Activated naive CD4-positive, alpha-beta T cell treated with anti-CD3 and anti-CD28 coated beads, Interleukin-2, amount 10 ng/mL, durations not matched to agents 7 days and 5 days (primary cell): ENCODE results near the gene NECTIN1.
A peak's percentile ranks its signal among the peaks of the same experiment; 100 is the strongest.

Source experiments
- CTCF ChIA-PET: fragments of 350-600 bp; sonication (Branson Sonifier 250); formaldehyde crosslinking; loops from one replicate; lab custom pipeline; 2021; ENCODE audit warnings: antibody characterized with exemption; lab: Charles Lee
- DNase-seq: peaks from one replicate; pipeline ENCODE4 v3.0.0-alpha.2; 2020
- H3K27ac Mint-ChIP-seq: one replicate; pipeline ENCODE4 v1.8.0; 2021; ENCODE audit warnings: mild to moderate bottlenecking, moderate library complexity, mixed read lengths
- H3K27me3 Mint-ChIP-seq: one replicate; pipeline ENCODE4 v1.8.0; 2021; ENCODE audit warnings: mild to moderate bottlenecking, mixed read lengths
- H3K36me3 Mint-ChIP-seq: one replicate; pipeline ENCODE4 v1.8.0; 2021; ENCODE audit warnings: mixed read lengths
- H3K4me1 Mint-ChIP-seq: one replicate; pipeline ENCODE4 v1.8.0; 2021; ENCODE audit warnings: mixed read lengths
- H3K4me3 Mint-ChIP-seq: one replicate; pipeline ENCODE4 v1.8.0; 2021; ENCODE audit warnings: mild to moderate bottlenecking, moderate library complexity, mixed read lengths
- H3K9me3 Mint-ChIP-seq: one replicate; pipeline ENCODE4 v1.8.0; 2021; ENCODE audit warnings: mixed read lengths

The NECTIN1 gene, protein sequence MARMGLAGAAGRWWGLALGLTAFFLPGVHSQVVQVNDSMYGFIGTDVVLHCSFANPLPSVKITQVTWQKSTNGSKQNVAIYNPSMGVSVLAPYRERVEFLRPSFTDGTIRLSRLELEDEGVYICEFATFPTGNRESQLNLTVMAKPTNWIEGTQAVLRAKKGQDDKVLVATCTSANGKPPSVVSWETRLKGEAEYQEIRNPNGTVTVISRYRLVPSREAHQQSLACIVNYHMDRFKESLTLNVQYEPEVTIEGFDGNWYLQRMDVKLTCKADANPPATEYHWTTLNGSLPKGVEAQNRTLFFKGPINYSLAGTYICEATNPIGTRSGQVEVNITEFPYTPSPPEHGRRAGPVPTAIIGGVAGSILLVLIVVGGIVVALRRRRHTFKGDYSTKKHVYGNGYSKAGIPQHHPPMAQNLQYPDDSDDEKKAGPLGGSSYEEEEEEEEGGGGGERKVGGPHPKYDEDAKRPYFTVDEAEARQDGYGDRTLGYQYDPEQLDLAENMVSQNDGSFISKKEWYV

DNA sequence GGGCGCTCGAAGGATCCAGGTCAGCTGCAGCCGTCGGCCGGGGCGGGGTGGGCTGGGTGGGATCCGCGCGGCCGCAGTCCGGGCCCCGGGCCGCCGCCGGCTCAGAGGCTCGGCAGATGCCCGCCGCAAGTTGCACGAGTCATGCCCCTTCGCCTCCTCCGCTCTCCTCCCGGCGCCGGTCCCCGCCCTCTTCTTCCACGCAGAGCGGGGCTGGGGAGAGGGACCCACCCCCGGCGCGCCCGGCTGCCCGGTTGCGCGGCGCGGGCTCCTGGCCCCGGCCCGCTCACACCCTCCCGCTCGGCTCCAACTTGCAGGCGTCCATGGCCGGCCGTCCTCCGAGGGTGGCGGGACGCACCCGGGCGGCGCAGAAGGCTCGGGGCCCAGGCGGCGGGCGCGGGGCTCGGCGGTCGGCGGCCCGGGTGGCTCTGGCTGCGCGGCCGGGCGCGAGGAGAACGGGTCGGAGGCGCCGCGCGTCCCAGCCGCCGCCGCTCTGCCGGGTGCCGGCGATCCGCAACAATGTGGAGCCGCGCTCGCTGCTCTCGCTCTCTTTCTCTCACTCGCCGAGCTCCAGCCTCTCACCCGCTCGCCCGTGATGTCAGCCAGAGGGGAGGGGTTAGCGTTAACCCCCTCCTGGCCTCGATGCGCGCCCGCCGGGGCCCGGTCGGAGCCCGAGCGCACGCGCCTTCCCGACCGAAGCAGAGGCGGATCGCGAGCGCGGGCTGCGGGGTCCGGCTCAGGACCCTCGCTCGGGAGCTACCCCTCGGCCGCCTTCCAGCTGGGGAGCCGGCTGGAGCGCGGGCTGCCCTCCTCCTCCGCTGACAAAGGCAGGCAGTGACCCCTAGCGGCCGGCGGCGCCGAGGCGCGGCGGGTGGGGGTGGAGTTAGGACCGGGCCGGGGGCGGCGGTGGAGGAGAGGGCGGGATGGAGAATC is at the start of gene NECTIN1:
Gene NECTIN1 (minus strand): TSS at position 550 of the 930 bp plus-strand sequence. CDS start 647 bp downstream, outside the sequence.
- H3K4me1 Mint-ChIP-seq: peaks cover 7% of the 10 kb centered on the region
- DNase-seq: peak; percentile 88
- CTCF ChIA-PET: interaction anchor here (0.6 to 3.3 kb wide), 27 partner anchors 9 to 300 kb away, joined by 3 to 47 read pairs (median 4); no protein-coding TSS in a partner anchor
- no peaks in the 10 kb centered on the region for H3K36me3 Mint-ChIP-seq
- no peak within 1 kb of the TSS for H3K27ac Mint-ChIP-seq
- peaks cover 77% of the 10 kb centered on the region for H3K27me3 Mint-ChIP-seq
- H3K4me3 Mint-ChIP-seq: peak within 1 kb of the TSS; percentile 81
- H3K9me3 Mint-ChIP-seq: no peaks in the 10 kb centered on the region

DNA sequence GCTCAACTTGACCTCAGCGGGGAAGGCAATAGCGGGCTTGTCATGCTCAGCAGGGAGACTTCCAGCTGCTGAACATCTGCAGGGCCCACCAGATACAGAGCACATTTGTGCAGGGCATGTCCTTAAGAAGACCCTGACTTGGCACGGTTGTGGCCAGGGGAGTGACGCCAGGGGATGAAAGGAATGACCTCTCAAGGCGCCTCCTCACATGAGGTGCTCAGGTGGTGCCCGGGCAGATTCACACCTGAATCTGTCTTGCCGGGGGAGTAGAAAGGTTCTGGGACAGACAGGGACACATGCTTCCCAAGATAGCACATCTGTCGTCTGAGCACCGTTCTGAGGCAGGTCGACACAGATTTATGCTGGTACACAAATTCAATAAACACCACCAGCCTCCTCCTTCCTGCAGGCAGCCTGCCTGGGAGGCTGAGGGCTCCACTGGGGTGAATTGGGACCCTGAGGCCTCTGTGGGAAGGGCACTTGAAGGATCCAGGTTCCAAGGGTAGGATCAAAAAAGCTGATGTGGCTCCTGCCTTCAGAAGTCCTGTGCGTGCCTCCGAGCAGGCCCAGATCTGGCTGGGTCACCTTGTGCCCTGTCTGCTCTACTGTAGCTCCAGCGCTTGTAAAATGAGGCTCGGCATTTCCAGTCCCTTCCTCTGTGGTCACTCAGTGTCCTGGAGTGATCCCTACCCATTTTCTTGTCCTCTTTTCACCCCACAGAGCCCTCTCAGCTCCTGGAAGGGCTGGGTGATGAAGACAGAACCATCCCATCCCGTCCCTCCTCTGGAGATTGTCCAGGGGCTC is 49.6 kb upstream of the NECTIN1 start:
- DNase-seq: no peak
- Mint-ChIP-seq H3K27me3 (peaks cover 20% of the 10 kb centered on the region), H3K9me3 (no peaks in the 10 kb centered on the region), H3K4me1 (no peaks in the 10 kb centered on the region), H3K27ac (no peak overlapping the region), H3K4me3 (no peak overlapping the region), H3K36me3 (no peaks in the 10 kb centered on the region)
- CTCF ChIA-PET: no interaction called here

DNA sequence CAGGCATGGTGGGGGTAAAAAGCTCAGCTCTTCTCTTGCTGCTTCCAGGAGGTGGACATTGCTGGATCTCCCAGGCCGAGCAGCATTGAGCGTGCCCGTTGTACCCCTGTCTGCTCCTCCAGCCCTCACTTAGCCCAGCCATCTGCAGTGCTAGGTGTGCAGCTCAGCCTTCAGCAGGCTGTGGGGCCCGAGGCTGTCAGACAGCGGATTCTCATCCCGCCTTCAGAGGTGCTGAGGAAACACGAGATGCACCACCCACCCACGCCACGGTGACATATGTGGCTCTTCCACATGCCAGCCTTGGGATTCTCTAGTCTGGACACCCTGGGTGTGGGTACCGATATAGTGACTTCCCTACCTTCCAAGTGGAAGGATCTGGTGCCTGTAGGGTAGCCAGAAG is 48.9 kb upstream of the NECTIN1 start:
- peaks cover 20% of the 10 kb centered on the region for H3K27me3 Mint-ChIP-seq
- H3K36me3 Mint-ChIP-seq: no peaks in the 10 kb centered on the region
- no peaks in the 10 kb centered on the region for H3K9me3 Mint-ChIP-seq
- CTCF ChIA-PET: no interaction called here
- H3K4me1 Mint-ChIP-seq: no peaks in the 10 kb centered on the region
- H3K27ac Mint-ChIP-seq: no peak overlapping the region
- no peak overlapping the region for H3K4me3 Mint-ChIP-seq
- no peak for DNase-seq

DNA sequence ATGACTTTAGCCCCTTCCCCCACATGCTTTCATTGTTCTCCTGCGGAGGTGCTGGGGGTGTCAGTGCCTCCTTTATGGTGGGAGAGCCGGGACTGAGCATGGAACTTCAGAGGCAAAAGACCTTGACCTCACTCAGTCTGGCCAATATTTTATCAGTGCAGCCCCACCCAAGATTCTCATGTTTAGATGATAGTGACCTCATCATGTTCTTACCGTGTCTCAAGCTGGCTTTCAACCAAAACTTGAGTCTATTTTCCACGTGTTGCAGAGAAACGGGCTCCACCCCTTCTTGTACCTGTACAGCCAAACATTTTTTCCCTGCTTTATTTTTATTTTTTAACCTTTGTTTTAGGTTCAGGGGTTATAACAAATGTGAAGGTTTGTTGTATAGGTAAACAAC is 47.7 kb upstream of the NECTIN1 start:
- DNase-seq: no peak
- no peak overlapping the region for H3K27ac Mint-ChIP-seq
- H3K27me3 Mint-ChIP-seq: peaks cover 13% of the 10 kb centered on the region
- H3K4me1 Mint-ChIP-seq: no peaks in the 10 kb centered on the region
- H3K36me3 Mint-ChIP-seq: no peaks in the 10 kb centered on the region
- CTCF ChIA-PET: no interaction called here
- no peaks in the 10 kb centered on the region for H3K9me3 Mint-ChIP-seq
- no peak overlapping the region for H3K4me3 Mint-ChIP-seq

DNA sequence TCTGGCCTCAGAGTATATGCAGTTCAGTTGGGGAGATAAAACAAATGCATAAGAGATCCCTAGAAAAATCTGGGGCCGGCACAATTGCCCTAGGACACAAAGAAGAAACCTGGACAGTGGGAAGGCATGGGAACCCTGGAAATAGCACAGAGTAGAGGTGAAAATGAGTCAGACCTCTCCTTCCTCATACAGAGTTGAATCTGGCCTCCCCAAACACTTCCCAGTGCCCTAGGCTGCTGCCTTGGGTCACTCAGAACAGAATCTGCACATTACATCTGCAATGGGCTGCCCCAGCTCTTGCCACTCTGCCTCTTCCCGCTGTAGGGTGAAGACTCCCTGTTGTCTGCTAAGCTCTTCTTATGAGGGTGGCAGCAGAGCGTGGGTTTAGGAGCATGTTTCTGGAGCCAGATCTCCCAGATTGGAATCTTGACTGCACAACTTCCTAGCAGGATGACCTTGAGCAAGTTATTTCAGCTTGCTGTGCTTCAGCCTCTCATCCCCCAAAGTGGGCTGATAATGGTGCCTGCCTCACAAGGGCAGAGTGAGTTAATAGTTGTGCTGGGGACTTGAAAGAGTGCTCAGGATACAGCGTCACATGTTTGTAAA is 47.1 kb upstream of the NECTIN1 start:
- Mint-ChIP-seq H3K27ac (no peak overlapping the region), H3K27me3 (peaks cover 14% of the 10 kb centered on the region), H3K36me3 (no peaks in the 10 kb centered on the region), H3K4me3 (no peak overlapping the region), H3K9me3 (no peaks in the 10 kb centered on the region), H3K4me1 (no peaks in the 10 kb centered on the region)
- no peak for DNase-seq
- CTCF ChIA-PET: no interaction called here

DNA sequence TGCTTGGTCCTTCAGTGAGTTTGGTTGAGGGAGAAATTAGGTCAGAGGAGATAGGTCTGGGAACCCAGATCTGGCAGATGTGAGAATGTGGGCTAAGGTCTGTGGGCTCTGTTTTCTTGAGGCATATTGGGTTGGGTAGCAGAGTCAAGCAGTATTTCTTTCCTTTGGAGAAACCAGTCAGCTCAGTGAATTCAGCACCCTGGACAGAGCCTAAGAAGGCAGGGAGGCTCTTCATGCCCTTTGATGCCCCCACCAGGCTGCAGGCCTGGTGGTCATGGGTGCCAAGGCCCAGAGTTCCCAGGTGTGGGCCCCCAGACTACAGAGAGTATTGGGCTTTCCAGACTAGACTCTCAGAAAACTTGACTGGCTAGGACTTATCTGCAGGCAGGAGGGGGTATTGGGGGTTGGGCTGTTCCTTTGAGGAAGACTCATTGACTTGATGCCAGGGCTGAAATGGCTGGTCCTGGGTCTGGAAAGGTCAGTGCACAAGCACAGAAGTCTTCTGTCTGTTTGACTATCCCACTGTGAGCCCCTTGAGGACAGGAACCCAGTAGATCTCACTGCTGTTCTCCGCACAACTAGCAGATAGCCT is 45.3 kb upstream of the NECTIN1 start:
- H3K4me3 Mint-ChIP-seq: no peak overlapping the region
- H3K4me1 Mint-ChIP-seq: no peaks in the 10 kb centered on the region
- no peaks in the 10 kb centered on the region for H3K9me3 Mint-ChIP-seq
- CTCF ChIA-PET: no interaction called here
- H3K27ac Mint-ChIP-seq: no peak overlapping the region
- DNase-seq: peak; percentile 57
- no peaks in the 10 kb centered on the region for H3K36me3 Mint-ChIP-seq
- H3K27me3 Mint-ChIP-seq: peaks cover 15% of the 10 kb centered on the region

DNA sequence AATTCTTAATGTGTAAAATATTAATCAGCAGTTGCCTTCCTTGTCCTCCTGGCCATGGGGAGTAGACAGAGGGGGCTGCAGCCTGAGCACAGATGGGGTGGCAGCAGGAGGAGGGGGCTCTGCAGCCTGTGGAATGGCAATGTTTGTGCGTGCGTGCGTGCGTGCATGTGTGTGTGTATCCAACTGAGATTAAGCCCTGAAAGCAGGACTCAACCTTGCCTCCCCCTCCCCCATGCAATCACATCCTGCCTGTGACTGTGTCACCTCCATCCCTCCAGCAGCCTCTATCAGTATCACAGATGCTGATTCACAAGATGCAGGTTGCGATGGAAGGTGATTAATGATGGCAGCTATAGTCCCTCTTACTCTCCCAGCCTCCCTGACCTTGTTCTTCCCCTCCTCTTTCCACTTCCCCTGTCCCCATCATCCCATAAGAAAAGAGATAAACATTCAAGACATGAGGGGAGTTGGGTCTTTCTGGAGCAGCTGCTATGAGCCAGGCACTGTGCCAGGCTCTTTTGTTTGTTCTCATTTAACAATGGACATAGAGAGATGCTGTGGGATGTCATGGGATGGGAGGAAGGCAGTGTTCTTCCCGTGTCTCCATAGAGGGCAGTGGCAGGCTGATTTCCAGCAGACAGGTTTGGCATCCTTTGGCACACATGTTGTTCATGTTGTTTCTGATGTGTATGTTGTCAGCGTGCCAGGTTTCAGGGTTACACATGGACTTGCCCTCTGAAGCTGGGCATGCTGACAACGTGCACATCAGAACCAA is 43.8 kb upstream of the NECTIN1 start:
- no peak overlapping the region for H3K4me3 Mint-ChIP-seq
- no peaks in the 10 kb centered on the region for H3K9me3 Mint-ChIP-seq
- DNase-seq: no peak
- H3K36me3 Mint-ChIP-seq: no peaks in the 10 kb centered on the region
- CTCF ChIA-PET: no interaction called here
- H3K27ac Mint-ChIP-seq: no peak overlapping the region
- peaks cover 12% of the 10 kb centered on the region for H3K27me3 Mint-ChIP-seq
- H3K4me1 Mint-ChIP-seq: no peaks in the 10 kb centered on the region

DNA sequence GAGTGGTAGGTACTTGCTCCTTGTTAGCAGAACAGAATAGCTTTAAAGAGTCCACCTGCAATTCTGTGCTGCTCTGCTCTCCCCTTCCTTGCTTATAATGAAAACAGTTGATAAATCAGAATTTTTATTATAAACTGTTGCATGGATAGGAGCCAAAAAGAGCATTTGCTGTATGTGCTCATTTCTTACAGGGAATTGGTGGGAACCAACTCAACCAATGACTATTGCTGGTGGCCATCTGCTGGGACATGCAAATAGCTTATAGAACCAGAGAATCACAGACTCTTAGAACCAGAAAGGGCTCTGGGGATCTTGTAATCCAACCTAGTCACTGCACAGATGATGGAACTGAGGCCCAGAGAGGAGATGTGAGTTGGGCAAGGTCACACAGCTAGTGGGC is 43.1 kb upstream of the NECTIN1 start:
- peaks cover 12% of the 10 kb centered on the region for H3K27me3 Mint-ChIP-seq
- no peak for DNase-seq
- H3K36me3 Mint-ChIP-seq: no peaks in the 10 kb centered on the region
- no peaks in the 10 kb centered on the region for H3K4me1 Mint-ChIP-seq
- H3K4me3 Mint-ChIP-seq: no peak overlapping the region
- CTCF ChIA-PET: no interaction called here
- no peaks in the 10 kb centered on the region for H3K9me3 Mint-ChIP-seq
- no peak overlapping the region for H3K27ac Mint-ChIP-seq

DNA sequence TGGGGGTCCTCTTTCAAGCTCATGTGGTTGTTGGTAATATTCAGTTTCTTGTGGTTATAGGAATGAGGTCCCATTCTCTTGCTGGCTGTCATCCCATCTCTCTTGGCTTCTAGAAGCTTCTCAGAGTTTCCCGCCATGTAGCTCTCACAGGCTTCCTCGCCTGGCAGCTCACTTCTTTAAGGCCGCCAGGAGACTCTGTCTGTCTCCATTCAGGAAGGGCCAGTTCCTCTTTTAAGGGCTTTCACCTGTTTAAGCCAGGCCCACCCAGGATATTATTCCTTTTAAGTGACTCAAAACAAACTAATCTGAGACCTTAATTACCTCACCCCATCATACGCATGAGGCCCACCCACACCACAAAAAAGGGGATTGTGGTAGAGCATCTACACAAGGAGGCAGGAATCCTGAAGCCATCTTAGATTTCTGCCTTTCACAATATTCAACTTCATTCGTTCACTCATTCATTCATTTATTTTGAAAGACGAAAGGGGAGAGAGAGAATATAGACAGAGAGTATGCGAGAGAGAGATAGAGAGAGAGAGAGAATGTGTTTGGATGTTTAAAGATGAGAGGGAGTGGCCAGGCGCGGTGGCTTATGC is 42.3 kb upstream of the NECTIN1 start:
- Mint-ChIP-seq H3K4me1 (no peaks in the 10 kb centered on the region), H3K27ac (no peak overlapping the region), H3K9me3 (no peaks in the 10 kb centered on the region), H3K4me3 (no peak overlapping the region), H3K36me3 (no peaks in the 10 kb centered on the region), H3K27me3 (peaks cover 12% of the 10 kb centered on the region)
- CTCF ChIA-PET: no interaction called here
- no peak for DNase-seq

DNA sequence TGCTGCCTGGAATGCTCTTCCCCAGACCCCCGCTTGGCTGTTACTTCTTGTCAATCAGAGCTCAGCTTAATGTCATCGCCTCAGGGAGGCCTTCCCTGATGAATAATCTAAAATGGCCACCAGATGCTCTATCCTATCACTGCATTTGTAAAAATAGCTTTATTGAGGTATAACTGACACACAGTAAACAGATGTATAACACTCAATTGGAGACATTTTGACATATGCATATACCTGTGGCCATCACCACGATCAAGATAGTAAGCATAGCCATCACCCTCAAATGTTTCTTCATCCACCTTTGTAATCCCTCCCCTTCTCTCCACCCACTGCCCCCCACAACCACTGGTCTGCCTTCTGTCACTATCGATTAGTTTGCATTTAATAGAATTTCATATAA is 36.6 kb upstream of the NECTIN1 start:
- no peaks in the 10 kb centered on the region for H3K4me1 Mint-ChIP-seq
- no peak for DNase-seq
- H3K4me3 Mint-ChIP-seq: no peak overlapping the region
- no peaks in the 10 kb centered on the region for H3K9me3 Mint-ChIP-seq
- CTCF ChIA-PET: no interaction called here
- H3K27me3 Mint-ChIP-seq: peaks cover 21% of the 10 kb centered on the region
- H3K36me3 Mint-ChIP-seq: no peaks in the 10 kb centered on the region
- H3K27ac Mint-ChIP-seq: no peak overlapping the region

DNA sequence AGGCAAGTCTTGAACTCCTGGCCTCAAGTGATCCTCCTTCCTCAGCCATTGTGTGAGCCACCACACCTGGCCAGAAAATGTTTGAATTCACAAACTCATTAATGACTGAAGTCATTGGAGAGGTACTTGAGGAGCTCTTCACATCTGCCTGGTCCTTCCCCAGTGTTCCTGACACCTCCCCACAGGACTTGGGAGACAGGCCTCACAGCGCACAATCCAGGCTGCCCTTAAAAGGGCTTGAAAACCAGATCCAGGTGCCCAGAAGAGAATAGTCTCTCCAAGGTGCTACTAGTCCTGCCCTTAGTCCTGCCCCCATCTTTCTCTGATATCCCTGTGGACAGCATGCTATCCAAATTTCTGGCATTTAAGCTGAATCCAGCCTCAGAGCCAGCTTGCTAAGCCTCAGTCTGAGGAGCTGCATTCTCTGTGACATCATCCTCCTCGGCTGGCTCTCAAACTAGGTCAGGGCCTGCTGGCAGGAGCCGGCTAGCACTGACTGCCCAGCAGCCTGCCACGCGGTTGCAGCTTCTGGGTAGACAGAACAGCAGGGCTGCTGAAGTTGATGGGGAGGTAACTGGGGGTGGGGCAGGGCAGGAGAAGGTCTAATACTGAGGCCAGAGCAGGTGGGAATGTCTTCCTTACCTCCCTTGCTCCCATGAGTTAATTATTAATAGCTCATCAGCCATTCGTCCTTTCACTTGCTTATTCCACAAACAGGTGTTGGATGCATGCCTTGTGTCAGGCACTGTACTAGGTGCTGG is 35.3 kb upstream of the NECTIN1 start:
- no peak for DNase-seq
- H3K9me3 Mint-ChIP-seq: no peaks in the 10 kb centered on the region
- no peaks in the 10 kb centered on the region for H3K36me3 Mint-ChIP-seq
- CTCF ChIA-PET: no interaction called here
- H3K4me1 Mint-ChIP-seq: no peaks in the 10 kb centered on the region
- no peak overlapping the region for H3K4me3 Mint-ChIP-seq
- H3K27me3 Mint-ChIP-seq: peaks cover 13% of the 10 kb centered on the region
- H3K27ac Mint-ChIP-seq: no peak overlapping the region
